GM21723 (cell line): Measurements from ENCODE around the gene PODXL2.
"Not testable (repeated sequence)": the region's sequence is repeated elsewhere in the genome, so short reads cannot be mapped to it uniquely, and the experiment has no call there.

Experiments
- ATAC-seq: cut with Tn5 transposase; IDR thresholded peaks from one replicate; pipeline ENCODE4 v1.9.1; 2021; ENCODE audit warnings: mild to moderate bottlenecking, moderate library complexity; ENCODE audit not compliant: unreplicated experiment

Gene PODXL2

GRCh38 chr3:127673191-127674100 is 44.5 kb downstream of the PODXL2 start:
- ATAC-seq = peak; percentile 42

GRCh38 chr3:127674101-127674721 is 45.2 kb downstream of the PODXL2 start:
- no peak for ATAC-seq

GRCh38 chr3:127674790-127675189 is 45.8 kb downstream of the PODXL2 start:
- ATAC-seq = no peak

GRCh38 chr3:127675651-127676391 is 46.8 kb downstream of the PODXL2 start:
- ATAC-seq = no peak

GRCh38 chr3:127676456-127676855 is 47.5 kb downstream of the PODXL2 start:
- no peak for ATAC-seq

- no peak for ATAC-seq
These were observed 48.0 kb downstream of the PODXL2 start for GRCh38 chr3:127676921-127677351.

GRCh38 chr3:127677541-127678314 is 48.7 kb downstream of the PODXL2 start:
- no peak for ATAC-seq

- no peak for ATAC-seq
These were observed 49.3 kb downstream of the PODXL2 start for GRCh38 chr3:127678315-127678599.

GRCh38 chr3:127678611-127679533 is 49.9 kb downstream of the PODXL2 start:
- no peak for ATAC-seq

- no peak for ATAC-seq
These were observed 50.7 kb downstream of the PODXL2 start for GRCh38 chr3:127679534-127680145.

GRCh38 chr3:127680146-127680661 is 51.2 kb downstream of the PODXL2 start:
- no peak for ATAC-seq

GRCh38 chr3:127680798-127681221 is 51.8 kb downstream of the PODXL2 start:
- ATAC-seq = no peak

- ATAC-seq = not testable (repeated sequence)
These were observed 53.2 kb downstream of the PODXL2 start for GRCh38 chr3:127682175-127682554.

- no peak for ATAC-seq
These were observed 53.6 kb downstream of the PODXL2 start for GRCh38 chr3:127682561-127682960.

- no peak for ATAC-seq
These were observed 56.1 kb downstream of the PODXL2 start for GRCh38 chr3:127684871-127685707.

- no peak for ATAC-seq
These were observed 56.9 kb downstream of the PODXL2 start for GRCh38 chr3:127685708-127686511.

GRCh38 chr3:127686512-127686894 is 57.5 kb downstream of the PODXL2 start:
- ATAC-seq = no peak
